ENCODE results near the gene CYBB.
"Not testable (repeated sequence)": the region's sequence is repeated elsewhere in the genome, so short reads cannot be mapped to it uniquely, and the experiment has no call there.

Gene CYBB

DNA sequence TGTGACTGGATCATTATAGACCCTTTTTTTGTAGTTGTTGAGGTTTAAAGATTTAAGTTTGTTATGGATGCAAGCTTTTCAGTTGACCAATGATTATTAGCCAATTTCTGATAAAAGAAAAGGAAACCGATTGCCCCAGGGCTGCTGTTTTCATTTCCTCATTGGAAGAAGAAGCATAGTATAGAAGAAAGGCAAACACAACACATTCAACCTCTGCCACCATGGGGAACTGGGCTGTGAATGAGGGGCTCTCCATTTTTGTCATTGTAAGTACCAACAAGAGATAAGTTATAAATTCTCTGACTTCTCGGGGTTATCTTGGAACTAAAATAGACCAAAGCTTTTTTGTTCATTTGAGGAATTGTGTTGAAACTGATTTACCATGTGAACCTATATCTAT lies at the start of gene CYBB:
CYBB (plus strand) TSS at position 203 of the 400 bp plus-strand sequence; CDS start at position 222, 19 bp downstream.
- DNase-seq (ENCODE audit: low read depth in 2 of 2): no peak

DNA sequence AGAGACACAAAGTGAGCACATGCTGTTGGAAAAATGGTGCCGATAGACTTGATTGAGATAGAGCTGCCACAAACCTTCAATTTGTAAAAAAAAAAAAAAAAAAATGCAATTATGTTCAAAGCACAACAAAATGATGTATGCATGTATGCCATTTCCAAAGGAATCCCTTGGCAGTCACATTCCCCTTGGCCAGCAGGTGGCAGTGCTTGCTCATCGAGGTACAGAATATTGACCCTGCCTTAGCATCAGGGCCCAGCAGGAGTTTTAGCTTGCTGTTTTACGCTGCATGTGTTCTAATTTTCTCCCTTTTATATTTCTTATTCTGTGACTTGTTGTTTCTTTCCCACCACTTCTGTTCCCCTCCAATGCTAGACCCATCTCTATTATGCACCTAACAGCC lies 34.5 kb upstream of the CYBB start:
- DNase-seq (ENCODE audit: low read depth in 2 of 2): peak; percentile 10 to 20

DNA sequence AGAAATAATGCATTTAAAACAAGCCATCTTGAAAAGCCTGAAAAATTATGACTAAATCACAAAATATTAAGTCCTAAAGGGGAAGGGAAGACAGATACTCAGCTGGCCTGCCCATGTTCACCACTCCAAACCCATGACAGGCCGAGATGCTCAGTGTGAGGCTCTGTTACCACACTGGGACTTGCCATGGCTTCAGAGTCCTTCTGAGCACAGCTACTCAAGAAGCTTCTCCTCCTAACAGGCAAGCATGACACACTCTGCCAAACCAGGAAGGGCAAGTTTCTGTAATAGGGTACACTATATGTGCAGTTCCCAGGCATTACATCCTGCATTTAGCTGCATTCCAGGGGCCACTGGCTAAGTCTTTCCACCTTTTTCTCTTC lies 34.0 kb upstream of the CYBB start:
- no peak for DNase-seq (ENCODE audit: low read depth in 2 of 2)

DNA sequence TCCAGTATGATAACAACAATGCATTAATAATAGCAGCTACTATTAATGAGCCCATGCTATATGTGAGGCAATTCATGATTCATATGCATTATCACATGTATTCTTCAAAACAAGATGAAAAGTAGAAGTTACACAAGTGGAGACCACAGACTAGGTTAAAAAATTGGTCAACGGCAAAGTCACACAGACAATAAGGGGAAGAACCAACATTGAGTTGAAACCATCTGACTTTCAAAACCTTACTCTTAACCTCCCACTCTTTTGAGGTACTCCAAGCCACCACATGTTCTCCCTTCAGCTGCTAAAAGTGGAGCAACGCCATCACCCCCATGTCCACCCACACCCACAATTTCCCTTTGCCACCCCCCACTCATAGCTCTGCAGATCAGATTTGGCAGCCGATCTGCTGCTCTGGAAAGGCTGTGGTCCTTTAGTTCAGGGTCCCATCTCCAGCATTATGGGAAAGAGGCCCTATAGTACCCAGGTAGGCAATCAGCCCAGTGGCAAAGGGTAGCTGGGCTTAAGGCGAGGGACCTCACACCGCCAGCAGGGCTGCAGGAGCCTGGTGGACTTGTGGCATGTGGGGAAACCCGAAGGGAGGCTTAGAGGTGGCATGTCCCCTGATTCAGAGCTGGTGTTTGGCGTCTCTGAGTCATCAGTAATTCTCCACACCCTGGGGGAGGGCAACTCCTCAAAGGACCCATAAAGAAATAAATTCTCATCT lies 33.5 kb upstream of the CYBB start:
- no peak for DNase-seq (ENCODE audit: low read depth in 2 of 2)

DNA sequence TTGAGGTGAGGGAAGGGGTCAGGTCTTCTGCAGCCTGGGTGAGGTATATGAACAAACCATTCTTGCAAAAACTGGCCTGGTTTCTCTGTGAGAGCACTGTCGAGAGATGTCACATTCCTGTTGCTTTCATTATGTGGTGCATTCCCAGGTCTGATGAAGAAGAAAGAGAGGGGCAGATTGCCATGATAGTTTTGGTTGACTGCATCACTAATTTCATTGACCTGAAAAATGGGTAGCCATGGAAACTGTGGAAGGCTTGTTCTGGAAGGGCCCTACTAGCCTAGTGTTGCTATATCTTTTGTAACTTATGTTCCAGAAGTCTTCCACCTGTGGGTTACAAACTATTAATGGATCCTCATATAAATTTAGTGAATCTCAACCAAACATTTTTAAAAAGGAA lies 32.9 kb upstream of the CYBB start:
- no peak for DNase-seq (ENCODE audit: low read depth in 2 of 2)

DNA sequence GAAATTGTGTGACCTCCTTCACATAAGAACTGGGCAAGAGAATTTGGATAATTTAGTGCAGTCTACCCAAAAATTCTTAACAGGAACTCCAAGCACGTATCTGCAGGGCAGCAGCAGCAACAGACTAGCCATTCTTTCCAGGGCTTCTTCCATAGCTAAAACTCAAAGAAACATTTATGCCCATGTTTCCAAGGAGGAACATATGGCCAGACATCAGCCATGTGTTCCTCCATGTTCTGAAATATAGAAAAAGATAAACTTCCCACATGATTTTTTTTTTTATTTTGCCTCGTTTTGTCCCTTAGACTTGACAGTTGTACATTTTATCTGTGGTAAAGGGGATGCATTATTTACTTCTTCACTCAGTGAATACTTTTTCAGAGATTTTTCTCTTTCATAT lies 27.6 kb upstream of the CYBB start:
- DNase-seq (ENCODE audit: low read depth in 2 of 2): no peak

DNA sequence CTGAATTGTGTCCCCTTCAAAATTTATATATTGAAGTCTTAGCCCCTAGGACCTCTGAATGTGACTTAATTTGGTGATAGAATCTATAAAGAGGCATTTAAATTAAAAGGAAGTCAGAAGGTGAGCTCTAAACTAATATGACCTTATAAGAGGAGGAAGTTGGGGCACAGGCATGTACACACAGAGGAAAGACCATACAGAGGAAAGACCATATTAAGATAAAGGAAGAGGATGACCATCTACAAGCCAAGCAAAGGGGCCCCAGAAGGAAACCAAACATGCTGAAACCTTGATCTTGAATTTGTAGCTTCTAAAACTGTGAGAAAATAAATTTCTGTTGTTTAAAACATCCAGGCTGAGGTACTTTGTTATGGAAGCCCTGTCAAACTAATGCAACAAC lies 26.9 kb upstream of the CYBB start:
- DNase-seq (ENCODE audit: low read depth in 2 of 2): no peak

DNA sequence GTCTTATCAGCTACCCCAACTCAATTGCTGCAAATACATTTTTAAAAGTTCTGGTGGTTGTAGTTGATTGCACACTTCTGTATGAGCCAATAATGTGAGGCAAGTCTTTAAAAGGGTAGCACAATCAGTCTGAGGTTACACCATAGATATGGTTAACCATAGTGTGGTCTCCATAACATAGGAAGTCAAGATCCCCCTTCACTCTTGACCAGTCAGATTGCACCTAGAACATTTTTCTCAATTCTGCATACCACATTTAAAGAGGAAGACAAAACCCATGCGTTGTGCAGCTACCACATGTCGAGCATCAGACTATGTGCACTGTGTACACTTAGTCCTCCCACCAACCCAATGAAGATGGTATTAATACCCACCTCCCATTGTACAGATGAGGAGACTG lies 26.5 kb upstream of the CYBB start:
- no peak for DNase-seq (ENCODE audit: low read depth in 2 of 2)

DNA sequence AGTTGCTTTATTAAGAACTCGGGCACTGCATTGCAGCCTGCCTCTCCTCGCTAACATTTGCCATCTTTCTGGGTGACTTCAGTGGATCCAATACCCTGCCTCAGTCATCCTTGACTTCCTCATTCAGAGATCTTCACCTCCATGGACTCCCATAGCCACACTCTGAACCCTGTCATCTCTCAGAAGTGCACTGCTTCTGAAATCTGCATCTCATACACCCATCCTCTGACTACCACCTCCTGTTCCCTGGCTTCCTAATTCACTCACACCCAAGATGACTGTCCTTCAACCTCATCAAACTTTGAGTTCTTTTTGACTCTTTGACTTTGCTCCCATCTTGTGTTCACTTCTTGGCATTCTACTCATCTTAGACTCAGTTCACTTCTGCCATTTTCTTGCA lies 25.3 kb upstream of the CYBB start:
- no peak for DNase-seq (ENCODE audit: low read depth in 2 of 2)

DNA sequence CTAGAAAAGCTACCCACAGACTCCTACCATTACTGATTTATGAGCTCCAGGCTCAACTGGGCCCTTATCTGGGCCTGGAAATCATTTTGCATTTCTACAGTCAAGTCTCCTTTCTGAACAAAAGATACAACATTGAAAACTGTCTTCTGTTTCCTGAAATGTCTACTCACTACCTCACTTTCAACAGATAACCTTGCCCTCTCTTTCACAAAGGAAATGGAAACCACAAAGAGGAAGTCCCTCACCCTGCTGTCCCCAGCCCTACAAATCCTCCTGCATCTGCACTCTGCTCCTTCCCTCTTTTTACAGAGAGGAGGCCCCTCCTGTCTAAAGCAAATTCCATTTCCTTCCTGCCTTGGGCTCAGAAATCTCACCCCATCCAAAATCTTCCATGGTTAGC lies 24.8 kb upstream of the CYBB start:
- no peak for DNase-seq (ENCODE audit: low read depth in 2 of 2)

DNA sequence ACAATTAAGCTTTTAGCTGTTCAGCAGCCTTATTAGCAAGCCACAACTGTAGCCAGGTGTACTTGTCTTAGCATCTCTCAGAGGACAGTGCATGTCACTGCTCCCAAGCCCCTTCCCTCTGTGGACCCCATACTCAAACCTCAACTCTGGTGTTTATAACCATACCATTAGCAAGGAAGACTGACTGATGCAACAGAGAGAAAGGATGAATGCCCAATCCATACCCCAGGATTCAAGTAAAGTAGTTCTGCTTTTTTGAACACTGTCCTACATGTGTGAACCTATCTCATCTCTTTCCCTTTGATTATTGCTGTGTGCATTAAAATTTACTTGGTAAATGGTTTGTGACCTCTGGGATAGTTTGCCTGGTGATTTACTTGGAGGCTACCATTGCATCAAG lies 22.8 kb upstream of the CYBB start:
- no peak for DNase-seq (ENCODE audit: low read depth in 2 of 2)

DNA sequence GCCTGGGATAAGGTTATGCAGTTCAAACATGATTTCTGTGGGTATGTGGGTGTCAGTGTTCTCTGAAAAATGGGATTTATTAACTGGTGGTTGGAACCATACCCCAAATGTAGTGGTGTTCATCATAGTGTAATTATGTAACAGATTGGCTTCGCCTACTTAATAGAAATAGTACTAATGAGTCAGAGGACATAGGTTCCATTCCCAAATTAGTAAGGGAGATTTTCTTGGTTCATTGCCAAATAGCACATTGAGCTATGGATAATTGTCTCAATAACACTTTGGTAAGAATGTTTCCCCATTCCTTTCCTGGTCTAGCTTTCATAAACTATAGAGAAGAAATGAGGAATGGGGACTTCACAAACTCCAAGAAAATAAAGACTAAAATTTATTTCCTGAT lies 20.5 kb upstream of the CYBB start:
- no peak for DNase-seq (ENCODE audit: low read depth in 2 of 2)

DNA sequence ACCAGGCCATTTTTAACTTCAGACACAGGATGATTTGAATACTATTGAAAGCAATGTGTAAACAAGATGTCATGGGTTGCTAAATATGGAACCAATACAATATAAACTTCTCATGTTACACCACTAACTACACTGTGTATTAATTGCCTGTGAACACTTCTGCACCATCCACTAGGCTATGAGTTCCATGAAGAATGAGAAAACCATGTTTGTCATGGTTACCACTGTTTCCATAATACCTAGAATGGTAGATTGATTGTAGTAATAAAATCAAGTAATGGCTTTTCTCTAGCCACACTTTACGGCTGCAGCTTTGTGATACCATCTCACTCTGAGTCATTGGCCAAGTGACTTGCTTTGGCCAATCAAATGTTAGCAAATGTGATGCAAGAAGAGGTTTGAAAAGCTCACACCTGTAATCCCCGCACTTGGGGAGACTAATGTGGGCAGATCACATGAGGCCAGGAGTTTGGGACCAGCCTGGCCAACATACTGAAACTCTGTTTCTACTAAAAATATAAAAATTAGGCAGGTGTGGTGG lies 19.9 kb upstream of the CYBB start:
- DNase-seq (ENCODE audit: low read depth in 2 of 2): no peak

DNA sequence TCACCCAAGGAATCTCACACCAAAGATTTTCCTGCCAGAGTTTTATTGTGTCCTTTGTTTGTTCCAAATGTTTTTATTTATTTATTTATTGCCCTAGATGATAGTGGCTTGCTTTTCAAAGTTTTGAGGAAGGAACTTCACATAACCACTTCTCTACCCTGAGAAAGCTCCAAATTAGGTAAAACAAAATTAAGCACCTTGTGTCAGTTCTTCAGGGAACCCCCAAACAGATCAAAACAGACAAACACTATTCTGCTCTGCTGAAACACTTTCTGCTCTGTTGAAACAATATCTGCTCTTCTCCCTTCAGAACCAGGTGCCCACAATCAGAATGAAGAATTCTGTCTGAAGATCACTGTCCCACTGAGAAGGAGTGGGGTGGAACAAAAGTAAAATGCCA lies 16.5 kb upstream of the CYBB start:
- DNase-seq (ENCODE audit: low read depth in 2 of 2): no peak

DNA sequence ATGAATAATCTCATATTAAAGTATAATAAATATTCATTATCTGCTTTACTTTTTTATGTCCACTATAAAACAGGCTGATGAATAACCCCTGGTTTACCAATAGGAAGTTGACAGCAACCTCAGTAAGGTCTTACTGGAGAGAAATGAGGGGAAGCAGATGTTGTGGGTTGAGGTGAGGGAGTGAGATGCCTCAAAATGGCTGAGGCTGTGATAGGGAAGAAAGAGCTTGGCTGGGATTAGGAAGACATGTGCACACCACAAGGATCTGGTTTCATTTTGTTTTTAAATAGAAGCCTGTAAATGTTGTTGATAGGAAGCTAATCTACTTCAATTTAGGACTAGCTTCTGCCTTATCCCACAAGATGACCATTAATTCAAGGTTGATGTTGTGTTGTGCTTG lies 14.4 kb upstream of the CYBB start:
- DNase-seq (ENCODE audit: low read depth in 2 of 2): no peak

DNA sequence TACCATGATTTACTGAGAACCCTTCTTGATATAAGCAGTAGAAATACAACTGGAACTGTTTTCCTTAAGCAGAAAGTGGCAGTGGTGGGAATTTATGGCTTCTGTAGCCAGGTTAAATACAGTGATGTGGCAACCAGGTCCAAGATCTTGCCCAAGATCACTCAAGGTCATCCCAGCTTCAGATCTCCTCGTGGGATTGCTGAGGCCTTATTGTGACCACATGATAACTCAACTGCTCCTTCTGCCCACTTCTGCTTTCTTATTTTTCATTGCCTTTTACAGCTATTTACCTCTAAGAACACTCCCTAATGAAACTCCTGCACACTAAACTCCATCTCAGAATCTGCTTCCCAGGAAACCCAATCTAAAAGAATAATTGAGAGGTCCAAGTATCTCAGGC lies 12.4 kb upstream of the CYBB start:
- no peak for DNase-seq (ENCODE audit: low read depth in 2 of 2)

DNA sequence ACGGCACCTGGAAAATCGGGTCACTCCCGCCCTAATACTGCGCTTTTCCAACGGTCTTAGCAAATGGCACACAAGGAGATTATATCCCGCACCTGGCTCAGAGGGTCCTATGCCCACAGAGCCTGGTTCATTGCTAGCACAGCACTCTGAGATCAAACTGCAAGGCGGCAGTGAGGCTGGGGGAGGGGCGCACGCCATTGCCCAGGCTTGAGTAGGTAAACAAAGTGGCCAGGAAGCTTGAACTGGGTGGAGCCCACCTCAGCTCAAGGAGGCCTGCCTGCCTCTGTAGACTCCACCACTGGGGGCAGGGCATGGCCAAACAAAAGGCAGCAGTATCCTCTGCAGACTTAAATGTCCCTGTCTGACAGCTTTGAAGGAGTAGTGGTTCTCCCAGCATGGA lies 11.0 kb upstream of the CYBB start:
- not testable (repeated sequence) for DNase-seq (ENCODE audit: low read depth in 2 of 2)

DNA sequence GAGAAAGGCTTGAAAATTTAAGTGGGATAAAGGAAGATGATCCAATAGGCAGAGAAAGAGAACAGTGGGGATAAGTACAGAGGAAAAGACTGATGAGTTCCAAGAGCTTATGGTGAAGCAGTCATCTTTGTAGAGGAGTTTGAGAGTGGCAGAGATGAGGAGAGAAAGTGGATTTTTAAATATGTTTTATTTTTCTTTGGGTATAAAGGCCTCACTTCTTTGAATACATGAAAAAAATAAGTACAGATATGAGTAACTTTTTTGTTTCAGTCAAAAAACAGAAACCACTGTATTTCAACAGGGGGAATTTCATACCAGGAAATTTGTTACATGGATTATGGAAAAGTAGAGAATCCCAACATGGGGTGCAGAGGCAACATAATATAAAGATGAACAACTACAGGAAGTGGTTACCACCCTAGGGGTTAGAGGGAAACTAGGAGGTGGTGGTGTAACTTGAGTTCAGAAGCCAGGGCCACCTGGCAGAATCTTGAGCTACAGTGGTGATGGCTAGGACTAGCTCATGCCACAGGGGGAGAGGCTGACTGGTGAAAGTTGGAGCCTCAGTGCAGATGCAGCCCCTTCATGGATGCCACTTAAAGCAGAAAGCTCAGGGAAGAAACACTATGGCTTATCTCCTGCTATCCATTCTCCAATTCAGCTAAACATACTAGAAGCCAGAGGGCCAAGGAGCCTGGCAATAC lies 3.4 kb upstream of the CYBB start:
- no peak for DNase-seq (ENCODE audit: low read depth in 2 of 2)

DNA sequence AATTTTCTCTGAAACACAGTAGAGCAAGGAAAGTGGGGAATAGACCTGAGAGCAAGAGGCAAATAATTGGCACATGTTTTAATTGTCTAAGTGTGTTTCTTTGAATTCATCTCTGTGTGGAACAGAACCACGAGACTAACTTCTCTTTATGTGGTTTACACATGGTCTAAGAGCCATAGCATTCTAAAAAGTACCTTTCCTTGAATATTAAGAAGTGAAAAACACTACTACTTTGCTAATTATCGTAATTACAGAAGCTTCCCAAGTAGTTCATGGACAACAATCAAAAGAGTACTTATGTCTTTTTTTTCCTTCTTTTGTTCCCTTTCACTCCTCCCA lies 2.9 kb upstream of the CYBB start:
- no peak for DNase-seq (ENCODE audit: low read depth in 2 of 2)

DNA sequence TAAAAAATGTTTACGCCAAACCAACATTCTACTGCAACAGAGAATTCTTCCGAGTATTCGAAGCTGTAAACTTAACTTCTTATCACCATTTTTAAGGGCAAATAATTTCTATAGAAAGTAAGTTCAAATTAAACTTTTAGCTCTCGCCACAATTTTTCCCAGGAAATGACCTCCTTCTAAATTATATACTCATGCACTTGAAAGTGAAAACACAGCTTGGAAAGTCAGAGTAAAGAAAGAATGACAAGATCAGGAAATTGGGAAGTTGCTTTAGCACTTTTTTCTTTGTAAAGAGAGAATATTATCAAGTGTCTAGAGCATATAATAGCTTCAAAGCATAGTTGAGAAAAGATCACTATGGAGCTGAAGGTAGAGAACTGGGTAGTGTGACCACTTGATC lies 1.2 kb downstream of the CYBB start:
- DNase-seq (ENCODE audit: low read depth in 2 of 2): no peak

DNA sequence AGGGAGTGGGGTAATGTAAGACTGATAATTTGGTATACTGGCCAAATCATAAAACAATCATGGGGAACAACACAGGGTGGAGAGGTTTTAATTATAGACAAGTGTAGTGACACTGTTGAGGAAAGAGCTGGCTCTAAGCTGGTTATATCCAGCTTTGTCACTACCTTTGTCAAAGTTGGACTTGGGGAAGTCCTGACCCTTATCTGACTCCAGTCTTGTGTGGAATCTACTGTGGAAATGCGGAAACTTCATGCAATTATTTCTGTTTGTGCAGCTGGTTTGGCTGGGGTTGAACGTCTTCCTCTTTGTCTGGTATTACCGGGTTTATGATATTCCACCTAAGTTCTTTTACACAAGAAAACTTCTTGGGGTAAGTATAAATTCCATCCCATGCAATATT lies 2.0 kb downstream of the CYBB start:
- DNase-seq (ENCODE audit: low read depth in 2 of 2): no peak

DNA sequence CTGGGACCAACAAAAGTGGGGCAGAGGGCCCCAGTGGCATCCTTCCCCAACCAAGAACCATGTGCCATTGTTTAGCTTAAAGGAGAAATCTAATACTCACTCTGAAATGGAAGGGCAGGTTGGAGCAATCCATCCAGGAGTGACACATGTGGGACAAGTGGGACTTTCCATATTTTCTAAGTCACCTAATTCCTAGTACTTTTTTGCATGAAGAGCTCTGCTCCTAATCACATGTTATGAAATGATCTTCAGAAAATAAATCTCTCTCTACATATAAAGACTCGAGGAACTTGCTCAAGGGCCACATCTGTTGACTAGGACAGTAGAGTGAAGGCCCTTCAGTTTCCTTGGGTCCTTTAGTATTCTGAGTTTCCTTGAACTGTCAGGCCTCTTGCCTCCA lies 2.5 kb downstream of the CYBB start:
- no peak for DNase-seq (ENCODE audit: low read depth in 2 of 2)

DNA sequence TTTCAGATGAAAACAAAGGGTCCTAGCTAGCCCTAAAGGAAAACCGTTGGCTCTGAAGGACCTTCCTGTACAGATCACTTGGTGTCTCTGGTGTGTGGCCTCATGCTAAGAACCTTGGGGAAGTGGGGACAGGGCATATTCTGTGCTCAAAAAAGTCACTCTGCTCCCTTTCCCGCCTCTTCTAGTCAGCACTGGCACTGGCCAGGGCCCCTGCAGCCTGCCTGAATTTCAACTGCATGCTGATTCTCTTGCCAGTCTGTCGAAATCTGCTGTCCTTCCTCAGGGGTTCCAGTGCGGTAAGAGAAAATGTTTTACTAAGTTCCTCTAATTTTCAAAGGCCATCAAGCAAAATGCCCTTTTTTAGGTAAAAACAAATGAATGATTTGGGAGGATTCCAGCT lies 3.4 kb downstream of the CYBB start:
- no peak for DNase-seq (ENCODE audit: low read depth in 2 of 2)

DNA sequence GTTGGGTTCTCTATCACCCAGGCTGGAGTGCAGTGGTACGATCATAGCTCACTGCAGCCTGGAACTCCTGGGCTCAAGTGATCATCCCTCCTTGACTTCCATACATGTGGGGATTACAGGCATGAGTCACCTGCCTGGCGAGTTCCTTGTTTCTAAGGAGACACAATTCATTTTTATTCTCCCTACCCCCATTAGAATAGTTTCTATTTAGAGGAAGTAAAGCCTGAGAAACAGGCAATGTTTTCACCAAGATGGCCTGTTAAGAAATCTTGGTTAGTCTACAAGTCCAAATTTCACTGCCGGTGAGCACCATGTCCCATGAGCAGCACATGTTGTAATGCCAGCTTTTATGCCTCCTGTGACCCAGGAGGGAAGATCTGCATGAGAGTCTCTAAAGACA lies 5.7 kb downstream of the CYBB start:
- no peak for DNase-seq (ENCODE audit: low read depth in 2 of 2)
